GM21360 (cell line): ENCODE results near the gene DRG2.

Experiments used
- ATAC-seq: cut with Tn5 transposase; IDR thresholded peaks from one replicate; pipeline ENCODE4 v1.9.1; 2021; ENCODE audit warnings: mild to moderate bottlenecking, moderate library complexity; ENCODE audit not compliant: unreplicated experiment

Gene DRG2

GRCh38 chr17:18142417-18142816, 54.7 kb downstream of the DRG2 start:
- no peak for ATAC-seq

GRCh38 chr17:18143044-18143936, 55.5 kb downstream of the DRG2 start:
- ATAC-seq: no peak

DNA sequence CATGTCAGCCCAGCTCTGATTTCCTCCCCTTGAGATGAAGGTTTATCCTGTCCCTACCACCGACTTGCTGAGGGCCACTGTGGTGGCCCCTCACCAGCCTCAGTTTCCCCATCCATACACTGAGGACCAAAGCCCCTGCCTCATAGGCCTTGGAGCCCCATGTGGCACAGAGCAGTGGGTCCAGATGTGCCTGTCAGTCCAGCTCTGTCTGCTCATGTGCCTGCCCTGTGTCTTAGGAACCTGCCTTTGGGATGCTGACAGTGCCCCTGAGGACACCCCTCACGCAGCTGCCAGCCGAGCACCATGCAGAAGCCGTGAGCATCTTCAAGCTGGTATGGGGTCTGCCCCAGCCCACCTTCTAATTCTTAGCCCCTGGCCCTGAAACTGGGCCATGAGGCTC, 56.5 kb downstream of the DRG2 start:
- ATAC-seq: no peak

- ATAC-seq: no peak
These were observed 57.1 kb downstream of the DRG2 start for GRCh38 chr17:18144855-18145254.

- no peak for ATAC-seq
These were observed 58.1 kb downstream of the DRG2 start for GRCh38 chr17:18145811-18146210.

GRCh38 chr17:18146259-18146658, 58.5 kb downstream of the DRG2 start:
- no peak for ATAC-seq

GRCh38 chr17:18146980-18147379, 59.2 kb downstream of the DRG2 start:
- ATAC-seq: no peak

DNA sequence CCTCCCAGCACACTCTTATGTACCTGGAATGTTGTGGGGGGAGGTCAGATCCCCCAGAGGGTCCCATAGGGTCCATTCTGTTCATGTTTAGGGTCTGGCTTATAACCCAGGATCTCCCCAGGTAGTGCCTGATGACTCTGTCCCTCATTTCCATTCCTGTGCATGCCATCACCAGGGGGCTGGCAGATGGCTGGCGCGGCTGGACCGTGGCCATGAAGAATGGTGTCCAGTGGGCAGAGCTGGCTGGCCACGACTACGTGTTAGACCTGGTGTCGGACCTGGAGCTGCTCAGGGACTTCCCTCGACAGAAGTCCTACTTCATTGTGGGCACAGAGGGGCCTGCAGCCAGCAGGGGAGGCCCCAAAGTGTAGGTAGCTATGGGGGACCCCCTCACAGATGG, 60.8 kb downstream of the DRG2 start:
- ATAC-seq: no peak

GRCh38 chr17:18151290-18151689, 63.5 kb downstream of the DRG2 start:
- ATAC-seq: no peak

- no peak for ATAC-seq
These were observed 67.4 kb downstream of the DRG2 start for GRCh38 chr17:18155179-18155578.

DNA sequence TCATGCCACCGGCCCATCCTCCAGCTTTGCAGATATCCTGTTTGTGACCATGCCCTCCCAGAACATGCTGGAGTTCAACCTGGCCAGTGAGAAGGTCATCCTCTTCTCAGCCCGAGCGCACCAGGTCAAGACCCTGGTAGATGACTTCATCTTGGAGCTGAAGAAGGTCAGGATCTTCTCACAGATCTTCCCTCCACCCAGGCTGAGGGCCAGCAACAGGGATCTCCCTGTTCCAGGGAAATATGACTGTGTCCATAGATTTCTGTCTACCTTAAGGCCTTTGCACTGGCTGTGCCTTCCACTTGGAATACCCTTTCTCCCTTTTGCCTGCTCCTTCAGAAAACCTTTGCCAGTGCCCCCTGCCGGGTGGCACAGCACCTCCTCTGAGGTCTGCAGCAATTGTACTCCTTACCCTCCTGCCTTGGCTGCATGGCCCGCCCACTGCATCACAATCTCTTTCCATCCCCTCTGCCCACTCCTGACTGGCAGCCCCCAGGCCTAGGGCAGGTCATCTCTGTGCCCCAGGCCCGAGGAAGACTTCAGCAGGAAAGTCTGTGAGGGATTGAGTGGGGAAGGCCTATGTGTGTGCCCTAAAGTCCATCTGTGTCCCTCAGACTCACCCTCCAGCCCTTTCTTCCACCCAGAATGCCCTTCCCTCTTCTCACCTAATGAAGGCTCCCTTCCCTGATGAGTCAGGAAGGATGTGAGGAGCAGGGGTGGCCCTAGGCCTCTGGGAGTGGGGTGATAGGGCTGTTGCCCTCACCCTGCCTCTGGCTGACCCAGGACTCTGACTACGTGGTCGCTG, 68.6 kb downstream of the DRG2 start:
- no peak for ATAC-seq

DNA sequence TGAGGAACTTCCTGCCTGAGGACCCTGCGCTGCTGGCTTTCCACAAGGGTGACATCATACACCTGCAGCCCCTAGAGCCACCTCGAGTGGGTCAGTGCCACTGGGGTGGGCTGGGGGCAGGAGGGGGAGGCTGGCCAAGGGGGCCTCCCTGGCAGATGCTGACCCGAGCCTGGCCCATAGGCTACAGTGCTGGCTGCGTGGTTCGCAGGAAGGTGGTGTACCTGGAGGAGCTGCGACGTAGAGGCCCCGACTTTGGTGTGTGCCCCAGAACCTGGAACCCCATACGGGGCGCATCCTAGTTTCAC, 69.2 kb downstream of the DRG2 start:
- no peak for ATAC-seq
